Measurements from ENCODE around the gene WWC1. TPM values are rescaled to one million over a fixed set of nuclear protein-coding genes. Genes with fewer than 3 reads are reported as not detected.

WWC1 gene
- total RNA-seq, 4 donors from 2014 or later = 0.51 TPM; not detected in 3

DNA sequence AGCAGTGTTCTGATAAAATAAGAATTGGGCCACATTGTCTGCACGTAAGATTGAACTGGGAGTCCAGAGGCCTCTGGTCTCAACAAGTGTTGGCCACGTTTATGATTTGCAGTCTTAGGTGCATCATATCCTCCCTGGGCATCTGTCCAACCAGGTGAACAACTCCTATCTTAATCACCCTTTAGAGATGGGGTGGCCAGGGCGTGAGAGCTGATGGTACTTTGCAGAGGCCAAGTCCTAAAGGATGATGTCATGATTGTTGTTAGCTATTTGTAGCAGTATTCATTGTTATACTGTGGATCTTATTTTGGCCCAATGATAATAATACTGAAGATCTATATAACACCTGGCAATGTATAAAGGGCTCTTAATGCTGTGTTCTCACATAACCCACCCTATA, 121.6 kb downstream of the WWC1 start:
- Histone ChIP-seq H3K36me3 (no peaks in the 10 kb centered on the region), H3K27me3 (peaks cover 0 to 3% (median 0%) of the 10 kb centered on the region in 3 donors), H3K4me1 (no peaks in the 10 kb centered on the region), H3K9me3 (no peaks in the 10 kb centered on the region), H3K4me3 (no peak overlapping the region), H3K27ac (no peak overlapping the region)
- in situ Hi-C loops (cut with MboI; ENCODE audit: low sequenced_read_pairs in 4 of 4) = no loop called here
- no peak for DNase-seq
- intact Hi-C loops (cut with DNase I; ENCODE audit: low total_unique reads) = no loop called here
- ATAC-seq = no peak
- TF ChIP-seq, protein P1, sequence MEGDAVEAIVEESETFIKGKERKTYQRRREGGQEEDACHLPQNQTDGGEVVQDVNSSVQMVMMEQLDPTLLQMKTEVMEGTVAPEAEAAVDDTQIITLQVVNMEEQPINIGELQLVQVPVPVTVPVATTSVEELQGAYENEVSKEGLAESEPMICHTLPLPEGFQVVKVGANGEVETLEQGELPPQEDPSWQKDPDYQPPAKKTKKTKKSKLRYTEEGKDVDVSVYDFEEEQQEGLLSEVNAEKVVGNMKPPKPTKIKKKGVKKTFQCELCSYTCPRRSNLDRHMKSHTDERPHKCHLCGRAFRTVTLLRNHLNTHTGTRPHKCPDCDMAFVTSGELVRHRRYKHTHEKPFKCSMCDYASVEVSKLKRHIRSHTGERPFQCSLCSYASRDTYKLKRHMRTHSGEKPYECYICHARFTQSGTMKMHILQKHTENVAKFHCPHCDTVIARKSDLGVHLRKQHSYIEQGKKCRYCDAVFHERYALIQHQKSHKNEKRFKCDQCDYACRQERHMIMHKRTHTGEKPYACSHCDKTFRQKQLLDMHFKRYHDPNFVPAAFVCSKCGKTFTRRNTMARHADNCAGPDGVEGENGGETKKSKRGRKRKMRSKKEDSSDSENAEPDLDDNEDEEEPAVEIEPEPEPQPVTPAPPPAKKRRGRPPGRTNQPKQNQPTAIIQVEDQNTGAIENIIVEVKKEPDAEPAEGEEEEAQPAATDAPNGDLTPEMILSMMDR (IDR thresholded peaks at IDR 0.05 in 4 of 5, conservative IDR thresholded peaks at IDR 0.05 in 1 of 5) = no peak
- TF ChIP-seq POLR2A (IDR thresholded peaks at IDR 0.05) = no peak

DNA sequence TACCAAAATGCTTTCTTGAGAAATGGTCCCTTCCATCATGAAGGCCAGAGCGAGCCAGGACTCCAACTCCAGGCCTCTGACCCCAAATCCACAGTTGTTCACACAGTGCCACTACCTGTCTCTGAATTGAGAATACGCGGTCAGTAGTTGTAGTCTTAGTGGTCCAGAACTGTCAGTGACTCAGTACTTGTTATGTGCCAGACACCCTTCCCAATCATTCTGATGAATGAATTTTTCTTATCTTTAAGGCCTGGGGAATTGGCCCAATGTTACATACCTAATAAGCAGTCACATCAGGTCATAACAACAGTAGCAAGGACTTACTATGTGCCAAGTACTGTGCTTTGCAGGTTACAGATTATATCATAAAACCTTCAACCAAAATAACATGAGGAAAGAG, 122.2 kb downstream of the WWC1 start:
- ATAC-seq = no peak
- H3K4me1 ChIP-seq = no peaks in the 10 kb centered on the region
- TF ChIP-seq, protein P1 (IDR thresholded peaks at IDR 0.05 in 4 of 5, conservative IDR thresholded peaks at IDR 0.05 in 1 of 5) = no peak
- TF ChIP-seq POLR2A (IDR thresholded peaks at IDR 0.05) = no peak
- no peaks in the 10 kb centered on the region for H3K9me3 ChIP-seq
- H3K4me3 ChIP-seq = no peak overlapping the region
- no peaks in the 10 kb centered on the region for H3K36me3 ChIP-seq
- H3K27me3 ChIP-seq = peaks cover 0 to 3% (median 0%) of the 10 kb centered on the region in 3 donors
- intact Hi-C loops (cut with DNase I; ENCODE audit: low total_unique reads) (no loop called here), in situ Hi-C loops (cut with MboI; ENCODE audit: low sequenced_read_pairs in 4 of 4) (no loop called here)
- H3K27ac ChIP-seq = no peak overlapping the region
- no peak for DNase-seq

DNA sequence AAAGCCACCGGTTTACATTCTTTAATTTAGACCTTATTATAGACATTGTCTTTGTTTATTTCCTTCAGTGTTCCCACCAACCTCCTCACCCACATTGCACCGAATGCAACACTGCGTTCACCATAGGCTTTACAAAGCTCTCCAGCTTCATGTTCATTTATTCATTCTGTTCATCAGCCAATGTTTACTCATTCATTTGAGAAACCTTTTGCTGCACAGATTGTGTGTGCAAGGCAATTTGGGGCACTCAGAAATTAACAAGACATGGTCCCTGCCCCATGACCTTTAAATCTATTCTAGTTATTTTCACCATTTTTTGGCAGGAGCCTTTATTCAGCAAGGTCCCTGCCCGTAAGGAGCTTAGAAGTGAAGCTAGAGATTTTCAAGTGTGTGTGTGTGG, 124.0 kb downstream of the WWC1 start:
- H3K27me3 ChIP-seq = no peaks in the 10 kb centered on the region
- H3K9me3 ChIP-seq = no peaks in the 10 kb centered on the region
- no peaks in the 10 kb centered on the region for H3K36me3 ChIP-seq
- in situ Hi-C loops (cut with MboI; ENCODE audit: low sequenced_read_pairs in 4 of 4) = no loop called here
- intact Hi-C loops (cut with DNase I; ENCODE audit: low total_unique reads) = no loop called here
- H3K4me1 ChIP-seq = no peaks in the 10 kb centered on the region
- no peak for DNase-seq
- ATAC-seq = no peak
- no peak overlapping the region for H3K4me3 ChIP-seq
- TF ChIP-seq POLR2A (IDR thresholded peaks at IDR 0.05) = no peak
- TF ChIP-seq, protein P1 (IDR thresholded peaks at IDR 0.05 in 4 of 5, conservative IDR thresholded peaks at IDR 0.05 in 1 of 5) = no peak
- no peak overlapping the region for H3K27ac ChIP-seq

DNA sequence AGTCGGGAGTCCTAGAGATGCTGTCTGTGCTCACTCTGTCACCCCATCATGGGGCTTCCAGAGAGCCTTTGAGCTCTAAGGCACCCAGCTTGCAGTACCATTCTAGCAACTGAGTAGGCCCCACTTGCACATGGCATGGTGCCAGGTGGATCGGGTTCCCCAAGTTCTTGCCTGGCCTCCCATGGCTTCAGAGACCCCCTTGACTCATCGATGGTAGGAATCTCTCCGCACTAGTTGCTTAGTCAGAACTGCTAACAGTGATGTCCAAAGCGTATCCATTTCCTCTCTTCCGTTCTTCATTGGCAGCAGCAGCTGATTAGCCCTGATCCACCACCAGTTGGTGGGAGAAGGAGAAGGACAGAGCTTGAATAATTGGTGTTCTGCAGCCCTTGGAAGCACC, 124.5 kb downstream of the WWC1 start:
- Histone ChIP-seq H3K27ac (no peak overlapping the region), H3K27me3 (no peaks in the 10 kb centered on the region), H3K36me3 (no peaks in the 10 kb centered on the region), H3K4me1 (no peaks in the 10 kb centered on the region), H3K4me3 (no peak overlapping the region), H3K9me3 (no peaks in the 10 kb centered on the region)
- in situ Hi-C loops (cut with MboI; ENCODE audit: low sequenced_read_pairs in 4 of 4) = no loop called here
- intact Hi-C loops (cut with DNase I; ENCODE audit: low total_unique reads) = no loop called here
- ATAC-seq (no peak), DNase-seq (no peak)
- TF ChIP-seq POLR2A (IDR thresholded peaks at IDR 0.05) = no peak
- TF ChIP-seq, protein P1 (IDR thresholded peaks at IDR 0.05 in 4 of 5, conservative IDR thresholded peaks at IDR 0.05 in 1 of 5) = no peak

DNA sequence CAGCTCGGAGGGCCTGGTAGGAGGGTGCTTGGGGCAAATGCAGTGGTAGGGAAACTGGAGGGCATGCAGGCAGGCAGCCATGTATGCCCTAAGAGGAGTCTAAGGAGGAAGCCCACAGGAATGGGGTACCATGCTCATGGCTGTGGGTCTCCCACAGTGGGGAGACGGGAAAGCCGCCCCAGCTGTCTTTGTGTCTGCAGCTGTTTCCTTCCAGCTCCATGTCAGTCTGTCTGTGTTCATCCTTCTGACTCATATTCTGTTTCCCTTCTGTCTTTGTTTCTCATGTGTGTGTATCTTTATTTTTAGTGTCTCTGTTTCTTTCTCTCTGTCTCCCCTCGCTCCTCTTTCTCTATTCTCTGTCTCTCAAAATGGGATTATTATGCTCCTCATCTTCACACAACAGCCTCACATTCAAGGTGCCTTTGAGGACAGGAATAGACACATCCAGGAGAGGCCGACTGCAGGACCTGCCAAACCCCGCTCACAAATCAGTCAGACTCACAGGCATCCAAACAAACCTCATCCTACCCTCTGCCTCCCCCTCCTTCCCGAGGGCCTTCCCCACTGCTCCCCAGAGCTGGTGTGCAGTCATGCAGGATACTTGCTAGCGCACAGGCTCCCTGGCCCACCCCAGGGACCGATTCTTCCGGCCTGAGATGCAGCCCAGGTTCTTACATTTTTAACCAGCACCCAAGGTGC, 126.4 kb downstream of the WWC1 start:
- Histone ChIP-seq H3K4me3 (no peak overlapping the region), H3K4me1 (no peaks in the 10 kb centered on the region), H3K27me3 (no peaks in the 10 kb centered on the region), H3K9me3 (no peaks in the 10 kb centered on the region), H3K36me3 (no peaks in the 10 kb centered on the region), H3K27ac (no peak overlapping the region)
- in situ Hi-C loops (cut with MboI; ENCODE audit: low sequenced_read_pairs in 4 of 4) (no loop called here), intact Hi-C loops (cut with DNase I; ENCODE audit: low total_unique reads) (no loop called here)
- no peak for TF ChIP-seq POLR2A (IDR thresholded peaks at IDR 0.05)
- TF ChIP-seq, protein P1 (IDR thresholded peaks at IDR 0.05 in 4 of 5, conservative IDR thresholded peaks at IDR 0.05 in 1 of 5) = no peak
- no peak for ATAC-seq
- no peak for DNase-seq
